Ovary (tissue), 9 donors: ENCODE data around the gene SORD. TPM values are rescaled to one million over a fixed set of nuclear protein-coding genes. Genes with fewer than 3 reads are reported as not detected.
"Not testable (repeated sequence)": the region's sequence is repeated elsewhere in the genome, so short reads cannot be mapped to it uniquely, and the experiment has no call there.

ENCODE experiments used
- DNase-seq, 5 donors: peaks; one replicate each; pipeline ENCODE4 v3.0.0-alpha.2; 2019 to 2020
- H3K27ac ChIP-seq, 2 donors: fragments of 200-600 bp; one replicate each; pipeline versions ENCODE4 v1.5.1 to v1.8.0; 2019 to 2022
- H3K27me3 ChIP-seq: fragments of 200-600 bp; one replicate; pipeline ENCODE4 v1.8.0; 2022
- H3K36me3 ChIP-seq: fragments of 200-600 bp; sonication (generic); one replicate; pipeline ENCODE4 v1.5.1; 2019
- H3K4me1 ChIP-seq: one replicate; pipeline ENCODE4 v1.8.1; 2013; ENCODE audit warnings: mild to moderate bottlenecking, moderate library complexity; ENCODE audit not compliant: insufficient read depth
- H3K4me3 ChIP-seq: fragments of 200-600 bp; sonication (generic); one replicate; pipeline ENCODE4 v1.5.1; 2017
- H3K9me3 ChIP-seq, 2 donors: fragments of 200-600 bp in 1 of 2; sonication (generic) in 1 of 2; one replicate each; pipeline versions ENCODE4 v1.5.1 to v1.8.1; 2013 to 2019; ENCODE audit warnings: mild to moderate bottlenecking in 1 of 2, moderate library complexity in 1 of 2
- EP300 ChIP-seq: sonication (generic); formaldehyde crosslinking; IDR thresholded peaks from one replicate; pipeline ENCODE4 v1.6.1; 2017; ENCODE audit warnings: antibody characterized with exemption
- POLR2A ChIP-seq: fragments of 450-650 bp; IDR thresholded peaks from one replicate; pipeline ENCODE4 v1.6.1; 2017; ENCODE audit warnings: antibody characterized with exemption, mild to moderate bottlenecking, moderate library complexity
- WGBS, 3 donors: extraction: QIAGEN DNeasy Blood & Tissue Kit in 1 of 3; methylation state at CpG; one replicate each; pipeline versions ENCODE4 v1.1.5 to v1.1.7; 2013 to 2017; 5-methylcytosine and 5-hydroxymethylcytosine counted together
- intact Hi-C, 4 donors: fragments of 100-400 bp; cut with DNase I; formaldehyde crosslinking; loops; one replicate each; pipeline versions ENCODE4 v1.11.0 to v1.15.1; 2022 to 2023
- polyA plus RNA-seq, 2 donors: library from polyadenylated mRNA; stranded (reverse); fragments of 200-250 nt in 1 of 2; fragments of 350-450 nt in 1 of 2; fragmentation: Illumina TruSeq in 1 of 2; extraction: RNeasy Lipid Tissue Mini Kit (QIAGEN cat#74804) in 1 of 2; gene quantifications; one replicate each; pipeline ENCODE4 v1.2.3, GENCODE V29; 2013 to 2014
- total RNA-seq, 7 donors: library from RNA; depleted of rRNA in 2 of 7; stranded (reverse); fragments of >200 nt in 2 of 7; fragmentation: NEBNext Ultra II Directional in 3 of 7; extraction: Animal tissue kit (Norgen Biotek cat#: 25700) in 3 of 7; gene quantifications; one replicate each; pipeline versions ENCODE4 v1.1.0 to v1.2.4, GENCODE V29; 2016 to 2023
- TF ChIP-seq, protein P1 (sequence below), 3 donors: fragments of 450-650 bp in 2 of 3; fragments of 200-600 bp in 1 of 3; IDR thresholded peaks; one replicate each; pipeline versions ENCODE4 v1.5.1 to v1.8.0; 2016 to 2022; ENCODE audit warnings: antibody characterized with exemption in 3 of 3, mild to moderate bottlenecking in 1 of 3
- donor health status: DM: no; HTN: no; CAD: no; lungs with moderate emphysema.
- donor health status: DM: no; HTN: no; CAD: no.
- donor health status: Bipolar disorder and iron deficiency.
- donor health status: DM: yes; HTN: yes; CAD: no.
- donor health status: DM: no; HTN: no; CAD: no.
- donor health status: DM: yes; HTN: yes; CAD: no.

The SORD gene
- total and polyA plus RNA-seq, 9 donors, result 3.9 to 25.0 (median 8.3) TPM

- Histone ChIP-seq H3K36me3 (no peaks in the 10 kb centered on the region), H3K4me1 (peaks cover 4% of the 10 kb centered on the region), H3K27me3 (no peaks in the 10 kb centered on the region), H3K4me3 (no peak overlapping the region), H3K9me3 (no peaks in the 10 kb centered on the region), H3K27ac (no peak overlapping the region)
- DNase-seq, result no peak
- TF ChIP-seq POLR2A (no peak), EP300 (no peak)
- TF ChIP-seq, protein P1, sequence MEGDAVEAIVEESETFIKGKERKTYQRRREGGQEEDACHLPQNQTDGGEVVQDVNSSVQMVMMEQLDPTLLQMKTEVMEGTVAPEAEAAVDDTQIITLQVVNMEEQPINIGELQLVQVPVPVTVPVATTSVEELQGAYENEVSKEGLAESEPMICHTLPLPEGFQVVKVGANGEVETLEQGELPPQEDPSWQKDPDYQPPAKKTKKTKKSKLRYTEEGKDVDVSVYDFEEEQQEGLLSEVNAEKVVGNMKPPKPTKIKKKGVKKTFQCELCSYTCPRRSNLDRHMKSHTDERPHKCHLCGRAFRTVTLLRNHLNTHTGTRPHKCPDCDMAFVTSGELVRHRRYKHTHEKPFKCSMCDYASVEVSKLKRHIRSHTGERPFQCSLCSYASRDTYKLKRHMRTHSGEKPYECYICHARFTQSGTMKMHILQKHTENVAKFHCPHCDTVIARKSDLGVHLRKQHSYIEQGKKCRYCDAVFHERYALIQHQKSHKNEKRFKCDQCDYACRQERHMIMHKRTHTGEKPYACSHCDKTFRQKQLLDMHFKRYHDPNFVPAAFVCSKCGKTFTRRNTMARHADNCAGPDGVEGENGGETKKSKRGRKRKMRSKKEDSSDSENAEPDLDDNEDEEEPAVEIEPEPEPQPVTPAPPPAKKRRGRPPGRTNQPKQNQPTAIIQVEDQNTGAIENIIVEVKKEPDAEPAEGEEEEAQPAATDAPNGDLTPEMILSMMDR (IDR thresholded peaks at IDR 0.05), result no peak
- 90 to 94% (median 92%) methylated on average over 6 of the region's 6 CpGs for WGBS, 3 donors
- intact Hi-C loops, result no loop called here
Observed at GRCh38 chr15:45021348-45021747, 1.6 kb upstream of the SORD start.

- intact Hi-C loops, result no loop called here
- TF ChIP-seq, protein P1 (IDR thresholded peaks at IDR 0.05), result no peak
- no peak for TF ChIP-seq POLR2A
- no peak for TF ChIP-seq EP300
- Histone ChIP-seq H3K27ac (peak overlapping the region in 1 of 2 donors; percentile 51), H3K4me1 (peaks cover 4% of the 10 kb centered on the region), H3K9me3 (no peaks in the 10 kb centered on the region), H3K27me3 (no peaks in the 10 kb centered on the region), H3K4me3 (peak overlapping the region; percentile 84), H3K36me3 (no peaks in the 10 kb centered on the region)
- WGBS, 3 donors, result 3 to 6% (median 3%) methylated on average over 4 of the region's 4 CpGs
- DNase-seq, result no peak
Observed at GRCh38 chr15:45023659-45024225, 747 bp downstream of the SORD start.

DNA sequence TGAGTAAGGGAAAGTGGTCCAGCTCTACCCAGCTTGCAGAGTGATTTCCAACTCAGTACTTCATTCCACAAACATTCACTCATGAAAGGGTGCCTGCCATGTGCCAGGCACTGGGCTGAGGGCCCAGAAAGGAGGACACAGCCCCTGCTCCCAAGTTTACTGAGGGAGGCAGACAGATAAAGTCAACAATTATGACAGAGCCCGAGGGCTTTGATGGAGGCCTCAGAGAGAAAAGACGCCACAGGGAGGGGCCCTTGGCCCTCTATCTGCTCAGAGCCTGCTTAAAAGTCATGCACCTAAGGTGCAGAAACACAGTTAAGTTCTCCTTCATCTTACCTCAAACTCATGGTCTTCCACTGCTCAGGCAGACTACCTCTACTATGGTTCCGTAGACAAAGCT lies 1.7 kb downstream of the SORD start:
- H3K27me3 ChIP-seq, H3K9me3 ChIP-seq, H3K4me1 ChIP-seq, intact Hi-C loops, DNase-seq, H3K36me3 ChIP-seq, H3K4me3 ChIP-seq, H3K27ac ChIP-seq: not testable (repeated sequence)
- 85 to 100% (median 92%) methylated on average over 3 of the region's 3 CpGs for WGBS, 3 donors

- H3K27me3 ChIP-seq, H3K36me3 ChIP-seq, H3K4me3 ChIP-seq, H3K27ac ChIP-seq, intact Hi-C loops, H3K4me1 ChIP-seq, DNase-seq, H3K9me3 ChIP-seq: not testable (repeated sequence)
- 87 to 99% (median 88%) methylated on average over 3 of the region's 3 CpGs for WGBS, 3 donors
Observed at GRCh38 chr15:45025627-45026026, 2.6 kb downstream of the SORD start.

DNA sequence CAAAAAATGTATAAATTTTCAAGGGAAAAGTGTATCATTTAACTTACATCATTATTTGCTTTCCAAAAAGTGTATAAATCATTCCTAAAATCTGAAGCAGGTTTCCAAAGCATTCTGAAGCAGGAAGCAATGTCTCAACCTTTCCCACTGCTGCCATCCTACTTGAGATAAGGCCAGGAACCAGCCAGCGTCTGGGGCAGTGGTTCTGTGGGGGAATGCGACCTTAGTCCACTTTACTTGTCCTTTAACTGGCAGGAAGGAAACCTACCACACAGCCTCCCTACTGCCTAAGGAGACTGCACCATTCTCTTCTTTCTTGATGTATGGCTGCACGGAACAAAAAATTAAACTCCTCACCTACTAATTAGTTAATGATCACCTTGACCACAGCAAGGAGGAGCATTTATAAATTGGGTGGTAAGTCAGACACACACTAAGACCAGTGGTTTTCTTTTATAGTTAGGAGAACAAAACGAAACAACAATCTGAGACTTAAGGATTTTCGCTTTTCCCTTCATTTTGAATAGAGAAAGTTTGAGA lies 3.7 kb downstream of the SORD start:
- 56 to 85% (median 83%) methylated on average over 5 of the region's 5 CpGs for WGBS, 3 donors

More for the DNA sequence above, 3.7 kb downstream of the SORD start:
- no peak overlapping the region for H3K4me3 ChIP-seq
- H3K27me3 ChIP-seq, result no peaks in the 10 kb centered on the region
- H3K4me1 ChIP-seq, result peaks cover 4% of the 10 kb centered on the region
- H3K9me3 ChIP-seq, result no peaks in the 10 kb centered on the region
- no peaks in the 10 kb centered on the region for H3K36me3 ChIP-seq
- intact Hi-C loops, result no loop called here
- no peak for DNase-seq
- H3K27ac ChIP-seq, result no peak overlapping the region
- TF ChIP-seq EP300 (no peak), POLR2A (no peak)
- TF ChIP-seq, protein P1 (IDR thresholded peaks at IDR 0.05), result no peak
